Lower leg skin (tissue), 3 donors: Measurements from ENCODE around the gene CDCP1.

Source experiments
- POLR2A ChIP-seq, 2 donors: fragments of 450-650 bp; IDR thresholded peaks; one replicate each; pipeline ENCODE4 v1.6.1; 2016 to 2017; ENCODE audit warnings: antibody characterized with exemption in 2 of 2, mild to moderate bottlenecking in 1 of 2, moderate library complexity in 1 of 2
- TF ChIP-seq, protein P1 (sequence below), 3 donors: fragments of 450-650 bp; IDR thresholded peaks; one replicate each; pipeline ENCODE4 v1.5.1; 2016; ENCODE audit warnings: antibody characterized with exemption in 3 of 3, mild to moderate bottlenecking in 3 of 3, moderate library complexity in 2 of 3

DNA sequence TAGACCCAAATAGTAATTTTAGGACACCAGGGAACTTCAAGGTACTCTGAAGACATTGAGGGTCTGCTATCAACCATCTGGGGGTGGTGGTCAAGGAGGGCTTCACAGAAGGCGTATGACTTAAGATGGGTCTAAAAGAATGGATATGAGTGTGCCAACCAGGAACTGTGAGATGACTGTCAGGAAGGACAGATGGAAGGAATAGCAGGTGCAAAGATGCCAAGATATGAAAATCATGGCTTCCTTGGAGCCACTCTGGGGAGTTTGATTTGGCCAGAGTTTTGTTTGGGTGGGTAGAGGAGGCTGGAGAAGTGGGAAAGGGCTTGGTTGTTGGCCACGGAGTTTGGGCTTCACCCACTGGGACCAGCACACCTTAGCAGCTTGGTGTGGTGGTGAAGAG, 21.2 kb downstream of the CDCP1 start:
- TF ChIP-seq, protein P1, sequence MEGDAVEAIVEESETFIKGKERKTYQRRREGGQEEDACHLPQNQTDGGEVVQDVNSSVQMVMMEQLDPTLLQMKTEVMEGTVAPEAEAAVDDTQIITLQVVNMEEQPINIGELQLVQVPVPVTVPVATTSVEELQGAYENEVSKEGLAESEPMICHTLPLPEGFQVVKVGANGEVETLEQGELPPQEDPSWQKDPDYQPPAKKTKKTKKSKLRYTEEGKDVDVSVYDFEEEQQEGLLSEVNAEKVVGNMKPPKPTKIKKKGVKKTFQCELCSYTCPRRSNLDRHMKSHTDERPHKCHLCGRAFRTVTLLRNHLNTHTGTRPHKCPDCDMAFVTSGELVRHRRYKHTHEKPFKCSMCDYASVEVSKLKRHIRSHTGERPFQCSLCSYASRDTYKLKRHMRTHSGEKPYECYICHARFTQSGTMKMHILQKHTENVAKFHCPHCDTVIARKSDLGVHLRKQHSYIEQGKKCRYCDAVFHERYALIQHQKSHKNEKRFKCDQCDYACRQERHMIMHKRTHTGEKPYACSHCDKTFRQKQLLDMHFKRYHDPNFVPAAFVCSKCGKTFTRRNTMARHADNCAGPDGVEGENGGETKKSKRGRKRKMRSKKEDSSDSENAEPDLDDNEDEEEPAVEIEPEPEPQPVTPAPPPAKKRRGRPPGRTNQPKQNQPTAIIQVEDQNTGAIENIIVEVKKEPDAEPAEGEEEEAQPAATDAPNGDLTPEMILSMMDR (IDR thresholded peaks at IDR 0.05), result no peak
- TF ChIP-seq POLR2A (IDR thresholded peaks at IDR 0.05), result no peak
